Measurements from ENCODE around the gene NLRP6.

NLRP6 gene

DNA sequence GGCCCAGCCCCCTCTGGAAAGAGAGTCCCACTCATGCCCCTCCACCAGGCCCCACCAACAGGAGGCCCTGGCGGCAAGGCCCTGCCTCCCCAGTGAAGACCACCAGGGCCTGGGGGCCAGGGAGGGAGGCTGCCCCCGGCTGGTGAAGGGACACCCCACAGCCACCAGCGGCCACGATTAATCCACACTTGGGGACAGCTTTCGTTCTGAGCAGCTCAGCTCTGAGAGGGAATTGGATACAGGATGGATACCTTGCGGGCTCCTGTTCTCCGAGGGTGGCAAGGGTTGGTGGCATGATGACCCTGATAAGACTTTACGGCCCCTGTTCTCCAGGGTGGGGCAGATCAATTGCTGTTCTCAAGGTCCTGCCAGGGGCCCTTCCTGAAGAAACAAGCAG lies 6.9 kb upstream of the NLRP6 start:
- in situ Hi-C loops (cut with HindIII; ENCODE audit: low sequenced_read_pairs): no loop called here
- no peak for DNase-seq (ENCODE audit: low read depth)
- TF ChIP-seq CTCF (IDR thresholded peaks at IDR 0.05; ENCODE audit: low read depth, low read length, missing control alignments): no peak
- no peak overlapping the region for H3K4me3 ChIP-seq (ENCODE audit: low read depth, low read length)

DNA sequence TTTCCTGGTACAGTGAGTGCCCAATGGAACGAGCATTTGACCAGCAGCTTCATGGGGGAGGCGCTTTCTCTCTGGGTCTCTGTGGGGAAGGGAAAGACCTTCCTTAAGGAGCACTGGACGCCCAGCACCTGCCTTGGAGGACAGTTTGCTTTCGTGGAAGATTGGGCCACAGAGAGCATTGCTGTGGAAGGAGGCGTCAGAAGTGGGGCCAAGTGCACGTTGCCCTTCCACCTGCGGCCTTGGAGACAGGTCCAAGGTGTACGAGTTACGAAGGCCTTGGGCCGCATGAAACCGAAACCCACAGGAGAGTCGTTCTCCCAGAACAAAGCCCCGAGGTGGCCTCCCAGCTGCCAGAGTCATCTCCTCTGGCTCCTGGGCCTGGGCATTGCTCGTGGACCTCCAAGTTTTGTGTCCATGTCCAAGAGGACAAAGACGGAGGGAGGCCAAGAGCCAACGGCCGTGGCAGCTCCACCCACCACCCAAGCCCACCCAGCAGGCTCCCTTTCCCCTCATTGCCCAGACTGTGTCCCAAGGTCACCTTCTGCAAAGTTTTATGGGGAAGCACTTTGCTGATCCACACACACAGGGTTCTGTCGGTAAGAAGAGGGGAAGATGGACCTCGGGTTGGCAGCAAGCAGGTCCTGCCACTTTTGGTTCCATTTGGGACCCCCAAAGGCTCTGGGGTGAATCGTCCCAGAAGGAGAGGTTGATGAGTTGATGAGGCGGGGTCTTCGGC lies 5.8 kb upstream of the NLRP6 start:
- no peak overlapping the region for H3K4me3 ChIP-seq (ENCODE audit: low read depth, low read length)
- no peak for TF ChIP-seq CTCF (IDR thresholded peaks at IDR 0.05; ENCODE audit: low read depth, low read length, missing control alignments)
- in situ Hi-C loops (cut with HindIII; ENCODE audit: low sequenced_read_pairs): no loop called here
- DNase-seq (ENCODE audit: low read depth): no peak

DNA sequence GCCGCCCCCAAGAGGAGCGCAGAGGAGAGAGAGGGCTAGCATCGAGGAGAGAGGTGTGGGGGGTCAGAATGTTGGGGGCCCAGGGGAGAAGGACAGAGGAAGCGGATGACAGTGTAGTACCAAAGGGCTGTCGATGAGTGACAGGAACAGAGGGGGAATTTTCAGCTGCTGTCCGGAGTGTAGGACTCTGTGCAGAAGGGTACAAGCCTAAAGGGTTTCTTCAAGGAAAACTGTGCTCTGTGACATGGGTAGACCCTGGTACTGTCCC lies 5.3 kb upstream of the NLRP6 start:
- no peak for TF ChIP-seq CTCF (IDR thresholded peaks at IDR 0.05; ENCODE audit: low read depth, low read length, missing control alignments)
- in situ Hi-C loops (cut with HindIII; ENCODE audit: low sequenced_read_pairs): no loop called here
- no peak overlapping the region for H3K4me3 ChIP-seq (ENCODE audit: low read depth, low read length)
- no peak for DNase-seq (ENCODE audit: low read depth)

DNA sequence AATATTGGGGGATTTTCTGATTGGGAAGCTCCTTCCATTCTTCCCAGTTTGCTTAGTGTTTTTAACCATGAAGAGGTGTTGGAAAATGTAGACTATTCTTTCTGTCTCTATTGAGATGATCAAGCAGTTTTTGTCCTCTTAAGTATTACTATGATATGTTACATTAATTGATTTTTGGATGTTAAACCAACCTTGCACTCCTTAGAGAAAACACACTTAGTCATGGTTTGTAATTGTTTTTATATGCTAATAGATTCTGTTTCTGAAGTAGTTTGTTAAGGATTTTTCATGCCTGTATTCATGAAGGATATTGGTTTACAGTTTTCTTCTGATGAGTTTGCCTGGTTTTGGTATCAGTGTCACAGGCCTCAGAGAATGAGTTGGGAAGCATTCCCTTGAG lies 2.0 kb upstream of the NLRP6 start:
- in situ Hi-C loops (cut with HindIII; ENCODE audit: low sequenced_read_pairs): no loop called here

GRCh38 chr11:279040-279965 lies 1.1 kb downstream of the NLRP6 start:
- no peak for DNase-seq (ENCODE audit: low read depth)
- H3K4me3 ChIP-seq (ENCODE audit: low read depth, low read length): no peak overlapping the region

More for the DNA sequence above, 2.0 kb upstream of the NLRP6 start:
- TF ChIP-seq CTCF (IDR thresholded peaks at IDR 0.05; ENCODE audit: low read depth, low read length, missing control alignments): no peak
- no peak overlapping the region for H3K4me3 ChIP-seq (ENCODE audit: low read depth, low read length)
- no peak for DNase-seq (ENCODE audit: low read depth)

More at GRCh38 chr11:279040-279965, 1.1 kb downstream of the NLRP6 start:
- TF ChIP-seq CTCF (IDR thresholded peaks at IDR 0.05; ENCODE audit: low read depth, low read length, missing control alignments): no peak
- in situ Hi-C loops (cut with HindIII; ENCODE audit: low sequenced_read_pairs): no loop called here

Measured in astrocyte of the cerebellum (primary cell).